Natural killer cell (primary cell): ENCODE measurements around the gene TRIB2. TPM values are rescaled to one million over a fixed set of nuclear protein-coding genes. Genes with fewer than 3 reads are reported as not detected.

Experiments used
- ATAC-seq, 3 donors: fragments of 150-1000 bp in 2 of 3; fragments of 200-7000 bp in 1 of 3; cut with Tn5 transposase; 1 replicate in 1 of 3; 2 replicates in 2 of 3; pipeline ENCODE4 v1.10.0; 2021; ENCODE audit warnings: mild to moderate bottlenecking in 2 of 3, moderate library complexity in 2 of 3
- DNase-seq, 2 donors: peaks; one replicate each; pipeline versions ENCODE4 v3.0.0 to v3.0.0-alpha.2; 2013 to 2021; ENCODE audit warnings: mixed read lengths in 1 of 2
- H3K27ac ChIP-seq: one replicate; pipeline ENCODE4 v1.5.1; 2013; ENCODE audit warnings: mild to moderate bottlenecking, low read length
- H3K27me3 ChIP-seq: one replicate; pipeline ENCODE4 v1.6.1; 2013; ENCODE audit warnings: low read length; ENCODE audit not compliant: control insufficient read depth, insufficient read depth
- H3K36me3 ChIP-seq: one replicate; pipeline ENCODE4 v1.6.1; 2013; ENCODE audit warnings: low read length; ENCODE audit not compliant: control insufficient read depth, insufficient read depth
- H3K4me1 ChIP-seq: one replicate; pipeline ENCODE4 v1.6.1; 2013; ENCODE audit warnings: low read length; ENCODE audit not compliant: control insufficient read depth, insufficient read depth
- H3K4me3 ChIP-seq: one replicate; pipeline ENCODE4 v1.5.1; 2013; ENCODE audit warnings: low read length
- H3K9me3 ChIP-seq: one replicate; pipeline ENCODE4 v1.6.1; 2013; ENCODE audit warnings: low read length; ENCODE audit not compliant: control insufficient read depth, insufficient read depth
- H3K27ac Mint-ChIP-seq, 2 donors: one replicate each; pipeline ENCODE4 v1.8.0; 2022; ENCODE audit warnings: mild to moderate bottlenecking in 2 of 2, mixed read lengths in 2 of 2, moderate library complexity in 1 of 2
- H3K27me3 Mint-ChIP-seq, 2 donors: one replicate each; pipeline ENCODE4 v1.8.0; 2022; ENCODE audit warnings: low read depth in 2 of 2, mixed read lengths in 2 of 2
- H3K36me3 Mint-ChIP-seq: one replicate; pipeline ENCODE4 v1.8.0; 2022; ENCODE audit warnings: mixed read lengths
- H3K4me1 Mint-ChIP-seq, 2 donors: one replicate each; pipeline ENCODE4 v1.8.0; 2022; ENCODE audit warnings: mixed read lengths in 2 of 2
- H3K4me3 Mint-ChIP-seq: one replicate; pipeline ENCODE4 v1.8.0; 2022; ENCODE audit warnings: mild to moderate bottlenecking, moderate library complexity, mixed read lengths
- H3K9me3 Mint-ChIP-seq, 2 donors: one replicate each; pipeline ENCODE4 v1.8.0; 2022; ENCODE audit warnings: mixed read lengths in 2 of 2
- CTCF ChIP-seq: fragments of 200-600 bp; IDR thresholded peaks from one replicate; pipeline ENCODE4 v1.8.0; 2022; ENCODE audit warnings: antibody characterized with exemption
- WGBS: methylation state at CpG from one replicate; pipeline ENCODE4 v1.1.7; 2013; ENCODE audit warnings: missing lambda C conversion rate; ENCODE audit not compliant: insufficient coverage; 5-methylcytosine and 5-hydroxymethylcytosine counted together
- intact Hi-C: fragments of 100-400 bp; cut with micrococcal nuclease; formaldehyde crosslinking; loops from one replicate; pipeline ENCODE4 v1.14.2; 2022
- total RNA-seq, 4 donors: library from RNA; stranded (reverse); fragments of 120-200 nt in 1 of 4; gene quantifications; one replicate each; pipeline versions ENCODE4 v1.2.3 to v1.2.4, GENCODE V29; 2013 to 2022

TRIB2 gene
- total RNA-seq, 3 donors from 2014 or later (not counting 1 experiment from before 2014, with no cell fraction given), result 68.1 to 87.4 (median 84.5) TPM

- Mint-ChIP-seq H3K27ac (no peak overlapping the region), H3K4me3 (no peak overlapping the region), H3K27me3 (no peaks in the 10 kb centered on the region), H3K4me1 (no peaks in the 10 kb centered on the region), H3K36me3 (no peaks in the 10 kb centered on the region), H3K9me3 (no peaks in the 10 kb centered on the region)
- Histone ChIP-seq H3K27ac (no peak overlapping the region), H3K27me3 (no peaks in the 10 kb centered on the region), H3K4me1 (no peaks in the 10 kb centered on the region), H3K4me3 (no peak overlapping the region), H3K36me3 (no peaks in the 10 kb centered on the region), H3K9me3 (no peaks in the 10 kb centered on the region)
- no peak for TF ChIP-seq CTCF
- no peak for DNase-seq
- no peak for ATAC-seq
- intact Hi-C loops, result no loop called here
- WGBS, result 76% methylated on average over 4 of the region's 4 CpGs
Observed at GRCh38 chr2:12674644-12675328, 42.0 kb upstream of the TRIB2 start.

GRCh38 chr2:12675352-12675795 is 41.4 kb upstream of the TRIB2 start:
- H3K36me3 Mint-ChIP-seq, result no peaks in the 10 kb centered on the region
- Histone ChIP-seq H3K27me3 (no peaks in the 10 kb centered on the region), H3K9me3 (no peaks in the 10 kb centered on the region), H3K4me1 (no peaks in the 10 kb centered on the region), H3K27ac (no peak overlapping the region), H3K4me3 (no peak overlapping the region), H3K36me3 (no peaks in the 10 kb centered on the region)
- H3K4me1 Mint-ChIP-seq, result no peaks in the 10 kb centered on the region
- TF ChIP-seq CTCF, result no peak
- H3K4me3 Mint-ChIP-seq, result no peak overlapping the region
- ATAC-seq, result peak in 1 of 3 donors; percentile 21
- DNase-seq, result no peak
- WGBS, result 94% methylated on average over 6 of the region's 7 CpGs
- H3K27me3 Mint-ChIP-seq, result no peaks in the 10 kb centered on the region
- intact Hi-C loops, result no loop called here
- H3K27ac Mint-ChIP-seq, result no peak overlapping the region
- H3K9me3 Mint-ChIP-seq, result no peaks in the 10 kb centered on the region

- no peak overlapping the region for H3K27ac ChIP-seq
- no peaks in the 10 kb centered on the region for H3K36me3 ChIP-seq
- TF ChIP-seq CTCF, result no peak
- intact Hi-C loops, result no loop called here
- H3K4me3 Mint-ChIP-seq, result no peak overlapping the region
- no peaks in the 10 kb centered on the region for H3K27me3 Mint-ChIP-seq
- H3K27me3 ChIP-seq, result no peaks in the 10 kb centered on the region
- ATAC-seq, result no peak
- H3K4me3 ChIP-seq, result no peak overlapping the region
- no peaks in the 10 kb centered on the region for H3K4me1 ChIP-seq
- WGBS, result 91% methylated on average over 5 of the region's 5 CpGs
- H3K36me3 Mint-ChIP-seq, result no peaks in the 10 kb centered on the region
- no peaks in the 10 kb centered on the region for H3K4me1 Mint-ChIP-seq
- no peak for DNase-seq
- H3K27ac Mint-ChIP-seq, result no peak overlapping the region
- no peaks in the 10 kb centered on the region for H3K9me3 ChIP-seq
- no peaks in the 10 kb centered on the region for H3K9me3 Mint-ChIP-seq
Observed at GRCh38 chr2:12675801-12676200, 40.9 kb upstream of the TRIB2 start.

GRCh38 chr2:12676771-12677170 is 40.0 kb upstream of the TRIB2 start:
- H3K9me3 Mint-ChIP-seq, result no peaks in the 10 kb centered on the region
- Histone ChIP-seq H3K4me3 (no peak overlapping the region), H3K27ac (no peak overlapping the region), H3K36me3 (no peaks in the 10 kb centered on the region), H3K4me1 (no peaks in the 10 kb centered on the region), H3K27me3 (no peaks in the 10 kb centered on the region), H3K9me3 (no peaks in the 10 kb centered on the region)
- ATAC-seq (no peak), DNase-seq (no peak)
- WGBS, result 82% methylated on average over 2 of the region's 4 CpGs
- H3K27ac Mint-ChIP-seq, result no peak overlapping the region
- no peak overlapping the region for H3K4me3 Mint-ChIP-seq
- no peak for TF ChIP-seq CTCF
- H3K4me1 Mint-ChIP-seq, result no peaks in the 10 kb centered on the region
- no peaks in the 10 kb centered on the region for H3K36me3 Mint-ChIP-seq
- H3K27me3 Mint-ChIP-seq, result no peaks in the 10 kb centered on the region
- intact Hi-C loops, result no loop called here
